H1 (cell line): ENCODE measurements around the gene NCKIPSD. TPM values are rescaled to one million over a fixed set of nuclear protein-coding genes. Genes with fewer than 3 reads are reported as not detected.

Source experiments
- CTCF ChIA-PET: fragments of 300-600 bp; sonication (Branson Sonifier 250); formaldehyde crosslinking; loops from one replicate; lab custom pipeline; 2021; ENCODE audit not compliant: partially characterized antibody; lab: Charles Lee
- POLR2A ChIA-PET: fragments of 300-600 bp; sonication (Branson Sonifier 250); formaldehyde crosslinking; loops from one replicate; lab custom pipeline; 2021; ENCODE audit warnings: inconsistent platforms; ENCODE audit not compliant: partially characterized antibody; lab: Charles Lee
- DNase-seq, 2 experiments: peaks; one replicate each; pipeline versions ENCODE4 v3.0.0 to v3.0.0-alpha.2; 2010 to 2022; ENCODE audit warnings: low spot score in 2 of 2, low read depth in 1 of 2, mixed read lengths in 1 of 2
- FAIRE-seq: peaks from 2 replicates; lab custom pipeline; 2011; peaks lifted over from hg19 to GRCh38; lab: Jason Lieb, UNC
- H2AFZ ChIP-seq: 2 replicates; pipeline ENCODE4 v1.8.1; 2012; ENCODE audit warnings: low read length, inconsistent platforms
- H2AK5ac ChIP-seq: 2 replicates; pipeline ENCODE4 v1.6.1; 2013; ENCODE audit warnings: low read depth, low read length
- H2BK120ac ChIP-seq: replicated peaks from 2 replicates; pipeline ENCODE3; 2013; ENCODE audit warnings: low read depth, low read length, inconsistent platforms
- H2BK12ac ChIP-seq: 2 replicates; pipeline ENCODE4 v1.6.1; 2013; ENCODE audit warnings: low read depth, low read length
- H2BK15ac ChIP-seq: 2 replicates; pipeline ENCODE4 v1.6.1; 2013; ENCODE audit warnings: low read length
- H2BK20ac ChIP-seq: 2 replicates; pipeline ENCODE4 v1.6.1; 2013; ENCODE audit warnings: low read length
- H2BK5ac ChIP-seq: 2 replicates; pipeline ENCODE4 v1.6.1; 2013; ENCODE audit warnings: low read depth, low read length
- H3K14ac ChIP-seq: 2 replicates; pipeline ENCODE4 v1.6.1; 2013; ENCODE audit warnings: inconsistent platforms; ENCODE audit not compliant: insufficient read length
- H3K18ac ChIP-seq: 2 replicates; pipeline ENCODE4 v1.6.1; 2013; ENCODE audit warnings: low read length; ENCODE audit errors: extremely low read depth
- H3K23ac ChIP-seq: 2 replicates; pipeline ENCODE4 v1.6.1; 2013; ENCODE audit warnings: inconsistent platforms; ENCODE audit not compliant: insufficient read length
- H3K23me2 ChIP-seq: 2 replicates; pipeline ENCODE4 v1.6.1; 2013; ENCODE audit warnings: low read depth, low read length
- H3K27ac ChIP-seq: 2 replicates; pipeline ENCODE4 v1.6.1; 2011; ENCODE audit warnings: low read depth, low read length, inconsistent platforms
- H3K27me3 ChIP-seq, 4 experiments: replicated peaks in 1 of 4; 1 replicate in 1 of 4; 2 replicates in 3 of 4; pipeline versions ENCODE4 v1.6.1 to v1.8.1; 2011 to 2013; ENCODE audit warnings: low read length in 3 of 4, mild to moderate bottlenecking in 3 of 4, inconsistent platforms in 2 of 4, mixed read lengths in 2 of 4, moderate library complexity in 1 of 4; ENCODE audit not compliant: control insufficient read depth in 3 of 4, insufficient read depth in 3 of 4; ENCODE audit errors: extremely low read depth in 1 of 4
- H3K36me3 ChIP-seq, 4 experiments: 2 replicates each; pipeline versions ENCODE4 v1.6.1 to v1.8.1; 2011 to 2013; ENCODE audit warnings: mild to moderate bottlenecking in 4 of 4, low read length in 3 of 4, moderate library complexity in 2 of 4, control low read depth in 1 of 4, inconsistent platforms in 1 of 4; ENCODE audit not compliant: insufficient read depth in 4 of 4, control insufficient read depth in 2 of 4
- H3K4ac ChIP-seq: replicated peaks from 2 replicates; pipeline ENCODE3; 2013; ENCODE audit warnings: low read length, low read depth, mixed read lengths, inconsistent platforms; ENCODE audit not compliant: insufficient read length
- H3K4me1 ChIP-seq, 4 experiments: replicated peaks in 1 of 4; 1 replicate in 1 of 4; 2 replicates in 3 of 4; pipeline versions ENCODE4 v1.6.1 to v1.8.1; 2011 to 2013; ENCODE audit warnings: low read length in 3 of 4, inconsistent platforms in 2 of 4, mixed read lengths in 1 of 4; ENCODE audit not compliant: insufficient read depth in 4 of 4, control insufficient read depth in 3 of 4
- H3K4me2 ChIP-seq, 2 experiments: 2 replicates each; pipeline versions ENCODE4 v1.6.1 to v1.8.1; 2011 to 2013; ENCODE audit warnings: low read depth in 2 of 2, low read length in 2 of 2, control low read depth in 1 of 2, inconsistent platforms in 1 of 2, mild to moderate bottlenecking in 1 of 2; ENCODE audit not compliant: insufficient read depth in 1 of 2
- H3K4me3 ChIP-seq, 4 experiments: fragments of 200-600, 300-600 bp in 1 of 4; sonication (generic), shearing (Covaris generic), sonication (Bioruptor Twin) in 1 of 4; 2 replicates each; pipeline versions ENCODE4 v1.5.1 to v1.8.1; 2011 to 2016; ENCODE audit warnings: low read length in 4 of 4, low read depth in 3 of 4, control low read depth in 2 of 4, inconsistent platforms in 2 of 4, mild to moderate bottlenecking in 2 of 4, mixed read lengths in 1 of 4, moderate library complexity in 1 of 4; ENCODE audit not compliant: insufficient read depth in 2 of 4; ENCODE audit errors: extremely low read depth in 1 of 4
- H3K56ac ChIP-seq: replicated peaks from 2 replicates; pipeline ENCODE3; 2013; ENCODE audit warnings: low read depth, mild to moderate bottlenecking, mixed read lengths, low read length, inconsistent platforms; ENCODE audit not compliant: insufficient read length
- H3K79me1 ChIP-seq: 2 replicates; pipeline ENCODE4 v1.6.1; 2013; ENCODE audit warnings: low read depth, low read length, control low read depth
- H3K79me2 ChIP-seq, 2 experiments: 2 replicates each; pipeline versions ENCODE4 v1.6.1 to v1.8.1; 2012 to 2013; ENCODE audit warnings: low read length in 2 of 2, mild to moderate bottlenecking in 2 of 2, inconsistent platforms in 1 of 2; ENCODE audit not compliant: insufficient read depth in 2 of 2, control insufficient read depth in 1 of 2
- H3K9ac ChIP-seq, 4 experiments: replicated peaks in 1 of 4; 1 replicate in 1 of 4; 2 replicates in 3 of 4; pipeline versions ENCODE4 v1.6.1 to v1.8.1; 2011 to 2013; ENCODE audit warnings: low read depth in 3 of 4, low read length in 3 of 4, control low read depth in 2 of 4, mild to moderate bottlenecking in 2 of 4, moderate library complexity in 2 of 4, inconsistent platforms in 1 of 4; ENCODE audit errors: extremely low read depth in 1 of 4
- H3K9me3 ChIP-seq, 2 experiments: 2 replicates each; pipeline versions ENCODE4 v1.6.1 to v1.8.1; 2012 to 2013; ENCODE audit warnings: mild to moderate bottlenecking in 2 of 2, moderate library complexity in 2 of 2, control low read depth in 1 of 2, inconsistent platforms in 1 of 2, low read depth in 1 of 2, low read length in 1 of 2, mixed read lengths in 1 of 2; ENCODE audit not compliant: insufficient read depth in 2 of 2
- H4K20me1 ChIP-seq, 2 experiments: replicated peaks in 1 of 2; 2 replicates each; pipeline versions ENCODE3 to v1.8.1; 2011 to 2013; ENCODE audit warnings: inconsistent platforms in 2 of 2, low read length in 2 of 2, mild to moderate bottlenecking in 1 of 2; ENCODE audit not compliant: insufficient read depth in 2 of 2, control insufficient read depth in 1 of 2
- H4K5ac ChIP-seq: 2 replicates; pipeline ENCODE4 v1.6.1; 2013; ENCODE audit warnings: low read length, low read depth, mixed read lengths, inconsistent platforms; ENCODE audit not compliant: insufficient read length
- H4K8ac ChIP-seq: 2 replicates; pipeline ENCODE4 v1.8.0; 2013; ENCODE audit warnings: mild to moderate bottlenecking, moderate library complexity, low read length, inconsistent platforms; ENCODE audit not compliant: insufficient read depth; ENCODE audit errors: extremely low read depth
- H4K91ac ChIP-seq: replicated peaks from 2 replicates; pipeline ENCODE3; 2013; ENCODE audit warnings: low read length, mixed read lengths, inconsistent platforms; ENCODE audit not compliant: insufficient read length
- ASH2L ChIP-seq: fragments of 200-600, 300-600 bp; sonication (generic); IDR thresholded peaks from one replicate; pipeline ENCODE4 v1.7.1; 2017; ENCODE audit warnings: low read length
- CHD1 ChIP-seq: IDR thresholded peaks from 2 replicates; pipeline ENCODE4 v1.6.1; 2012; ENCODE audit warnings: low read depth, low read length, improper control_type of control experiment
- CHD2 ChIP-seq: IDR thresholded peaks from 2 replicates; pipeline ENCODE4 v1.6.1; 2012; ENCODE audit warnings: low read length, improper control_type of control experiment
- EP300 ChIP-seq, 2 experiments: IDR thresholded peaks; 1 replicate in 1 of 2; 2 replicates in 1 of 2; pipeline ENCODE4 v1.6.1; 2011 to 2012; ENCODE audit warnings: low read depth in 2 of 2, low read length in 2 of 2, mild to moderate bottlenecking in 2 of 2, borderline replicate concordance in 1 of 2, inconsistent platforms in 1 of 2, moderate library complexity in 1 of 2
- GABPA ChIP-seq: IDR thresholded peaks from 2 replicates; pipeline ENCODE4 v1.6.1; 2011; ENCODE audit warnings: mild to moderate bottlenecking, low read length, moderate library complexity, borderline replicate concordance; ENCODE audit not compliant: insufficient read depth
- KDM4A ChIP-seq: IDR thresholded peaks from one replicate; pipeline ENCODE4 v1.7.1; 2012; ENCODE audit warnings: low read depth, mild to moderate bottlenecking, moderate library complexity, low read length, inconsistent platforms; ENCODE audit not compliant: severe bottlenecking
- RNF2 ChIP-seq: fragments of 200-900, 300-1000 bp; sonication (generic); IDR thresholded peaks from 2 replicates; pipeline ENCODE4 v1.7.1; 2016; ENCODE audit warnings: borderline replicate concordance, low read depth, mild to moderate bottlenecking, antibody characterized with exemption, low read length; ENCODE audit not compliant: poor library complexity, severe bottlenecking; ENCODE audit errors: missing control alignments
- SIN3A ChIP-seq, 2 experiments: IDR thresholded peaks in 1 of 2; conservative IDR thresholded peaks in 1 of 2; 2 replicates each; pipeline ENCODE4 v1.6.1; 2011 to 2012; ENCODE audit warnings: low read length in 2 of 2, improper control_type of control experiment in 1 of 2, low read depth in 1 of 2, mild to moderate bottlenecking in 1 of 2
- TAF7 ChIP-seq: optimal IDR thresholded peaks from 2 replicates; pipeline ENCODE3; 2011; ENCODE audit warnings: low read depth, mild to moderate bottlenecking, inconsistent platforms, low read length, moderate library complexity, borderline replicate concordance
- WGBS, 2 experiments: shearing (Covaris generic) in 1 of 2; methylation state at CpG; one replicate each; pipeline versions ENCODE4 v1.1.6 to v1.1.7; 2013 to 2015; ENCODE audit warnings: low lambda C conversion rate in 2 of 2, mixed read lengths in 2 of 2, inconsistent platforms in 1 of 2, low coverage in 1 of 2, missing lambda C conversion rate in 1 of 2; ENCODE audit not compliant: insufficient replicate concordance in 2 of 2, insufficient coverage in 1 of 2, insufficient read length in 1 of 2; ENCODE audit errors: extremely low coverage in 1 of 2, missing lambda C conversion rate in 1 of 2; 5-methylcytosine and 5-hydroxymethylcytosine counted together
- polyA plus RNA-seq, 7 experiments: library from polyadenylated mRNA; depleted of rRNA in 3 of 7; stranded (reverse) in 5 of 7; unstranded in 2 of 7; fragments of >200 nt in 5 of 7; fragments of 200-250 nt in 2 of 7; gene quantifications; 1 replicate in 5 of 7; 2 replicates in 1 of 7; 4 replicates in 1 of 7; pipeline versions ENCODE4 v1.2.1 to v1.2.3, GENCODE V29; 2011 to 2013; ENCODE audit warnings: missing spikeins in 2 of 7, mixed read lengths in 2 of 7
- total RNA-seq: library from RNA; stranded (reverse); fragmentation: NEBNext Ultra II Directional; extraction: Animal tissue kit (Norgen Biotek cat#: 25700); gene quantifications from 2 replicates; pipeline ENCODE4 v1.2.1, GENCODE V29; 2021
- TF ChIP-seq, protein P1 (sequence below): IDR thresholded peaks from 2 replicates; pipeline ENCODE4 v1.6.1; 2012; ENCODE audit warnings: inconsistent platforms

NCKIPSD gene
- total and polyA plus RNA-seq, 2 of the 8 experiments (the other 6 are each of a cell fraction or from before 2014, with no cell fraction given), result 34.7 to 91.8 TPM

DNA sequence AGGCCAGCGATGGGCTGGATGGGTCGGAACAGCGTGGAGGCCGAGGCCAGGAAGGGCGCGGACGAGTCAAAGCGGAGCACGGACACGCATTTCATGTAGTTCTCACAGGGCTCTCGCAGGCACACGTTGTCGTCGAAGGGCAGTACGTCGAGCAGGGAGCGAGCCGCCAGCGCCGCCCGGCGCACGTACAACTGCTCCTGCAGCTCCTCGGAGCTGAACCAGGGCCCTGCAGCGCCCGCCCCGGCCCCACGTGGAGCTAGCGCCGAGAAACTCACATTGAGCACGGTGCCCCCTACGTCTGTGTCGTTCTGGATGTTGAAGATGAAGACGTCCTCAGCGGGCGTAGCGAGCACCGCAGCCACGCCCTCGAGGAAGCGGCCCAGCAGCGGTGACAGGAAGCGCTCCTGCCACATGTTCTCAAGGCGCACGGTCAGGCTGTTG is 28.9 kb downstream of the NCKIPSD start:
- peaks cover 0 to 13% (median 8%) of the 10 kb centered on the region in 4 experiments; a peak in 5 of 8 replicates for H3K36me3 ChIP-seq
- TF ChIP-seq TAF7, result no peak
- no peak for TF ChIP-seq GABPA
- no peak for TF ChIP-seq SIN3A (conservative IDR thresholded peaks at IDR 0.05 in 1 of 2, IDR thresholded peaks at IDR 0.05 in 1 of 2; ENCODE audit: low read depth in 1 of 2, low read length in 2 of 2)
- TF ChIP-seq, protein P1, sequence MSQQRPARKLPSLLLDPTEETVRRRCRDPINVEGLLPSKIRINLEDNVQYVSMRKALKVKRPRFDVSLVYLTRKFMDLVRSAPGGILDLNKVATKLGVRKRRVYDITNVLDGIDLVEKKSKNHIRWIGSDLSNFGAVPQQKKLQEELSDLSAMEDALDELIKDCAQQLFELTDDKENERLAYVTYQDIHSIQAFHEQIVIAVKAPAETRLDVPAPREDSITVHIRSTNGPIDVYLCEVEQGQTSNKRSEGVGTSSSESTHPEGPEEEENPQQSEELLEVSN, result no peak; the same call in 1 of the 2 replicates
- TF ChIP-seq ASH2L, result peak; percentile 10
- peak; percentile 16 for TF ChIP-seq RNF2
- no peak for TF ChIP-seq CHD1
- TF ChIP-seq EP300 (IDR thresholded peaks at IDR 0.05; ENCODE audit: borderline replicate concordance in 1 of 2, low read depth in 2 of 2, low read length in 2 of 2), result no peak
- TF ChIP-seq KDM4A, result no peak
- no peak for TF ChIP-seq CHD2

More for the DNA sequence above, 28.9 kb downstream of the NCKIPSD start:
- Histone ChIP-seq H3K4me2 (peak overlapping the region; percentile 74 to 81), H3K79me1 (peaks cover 2% of the 10 kb centered on the region; the same call in 1 of the 2 replicates), H3K4me3 (peak overlapping the region in 2 of 4 experiments; percentile 6 to 61; a peak in 4 of 8 replicates), H4K91ac (peak overlapping the region; percentile 94), H3K56ac (no peak overlapping the region), H3K4me1 (peaks cover 0 to 18% (median 16%) of the 10 kb centered on the region in 4 experiments; a peak in 6 of 7 replicates), H2BK15ac (peak overlapping the region; percentile 99; the same call in 1 of the 2 replicates), H3K9me3 (no peaks in the 10 kb centered on the region), H3K4ac (peak overlapping the region; percentile 90), H3K18ac (peak overlapping the region; percentile 95), H3K23me2 (peaks cover 11% of the 10 kb centered on the region; the same call in 1 of the 2 replicates), H4K8ac (peak overlapping the region; percentile 90; the same call in 1 of the 2 replicates), H2AFZ (peak overlapping the region; percentile 70; the same call in 1 of the 2 replicates), H2BK5ac (peak overlapping the region; percentile 83), H3K79me2 (no peaks in the 10 kb centered on the region), H2BK12ac (peak overlapping the region; percentile 80), H3K27ac (no peak overlapping the region), H2AK5ac (0 out of 2 replicates have a peak overlapping the region, but pooled peaks have one; percentile 54), H3K14ac (no peak overlapping the region), H4K20me1 (peaks cover 7 to 40% of the 10 kb centered on the region in 2 experiments), H3K27me3 (peaks cover 0 to 5% (median 4%) of the 10 kb centered on the region in 4 experiments; a peak in 3 of 7 replicates), H3K9ac (peak overlapping the region in 2 of 4 experiments; percentile 54 to 56; a peak in 4 of 7 replicates), H2BK120ac (no peak overlapping the region), H2BK20ac (no peak overlapping the region), H4K5ac (peak overlapping the region; percentile 87), H3K23ac (no peak overlapping the region)
- ChIA-PET CTCF (interaction anchor here (0.6 to 2.2 kb wide), 10 partner anchors 12 to 108 kb away, joined by 3 to 11 read pairs (median 4); partner anchors contain the start of gene SLC26A6), POLR2A (interaction anchor here (1.0 to 10.5 kb wide), 6 partner anchors 11 to 364 kb away, joined by 3 to 111 read pairs (median 4); partner anchors contain the start of genes IP6K2, NCKIPSD, SLC26A6 and UQCRC1)
- 88% methylated on average over 40 of the region's 45 CpGs; no CpG with 5 or more reads in 1 of the 2 experiments for WGBS, 2 experiments
- DNase-seq (no peak), FAIRE-seq (no peak)
